Naive thymus-derived CD8-positive, alpha-beta T cell (primary cell): ENCODE measurements around the gene TMPRSS6. TPM values are rescaled to one million over a fixed set of nuclear protein-coding genes. Genes with fewer than 3 reads are reported as not detected.

ENCODE experiments used
- ATAC-seq, 2 donors: fragments of 150-1000 bp; cut with Tn5 transposase in 1 of 2; sonication (Bioruptor Pico), chemical (Tn5 transposase) in 1 of 2; 1 replicate in 1 of 2; 2 replicates in 1 of 2; pipeline ENCODE4 v1.10.0; 2021; ENCODE audit warnings: mild to moderate bottlenecking in 2 of 2, moderate library complexity in 2 of 2
- POLR2A ChIA-PET: fragments of 350-600 bp; sonication (Branson Sonifier 250); formaldehyde crosslinking; loops from one replicate; lab custom pipeline; 2021; ENCODE audit warnings: antibody characterized with exemption; lab: Charles Lee
- DNase-seq, 10 donors: peaks; one replicate each; pipeline versions ENCODE4 v3.0.0 to v3.0.0-alpha.2; 2020 to 2022
- H3K27ac Mint-ChIP-seq, 10 donors: one replicate each; pipeline ENCODE4 v1.8.0; 2020 to 2022; ENCODE audit warnings: mild to moderate bottlenecking in 10 of 10, mixed read lengths in 10 of 10, moderate library complexity in 4 of 10, inconsistent platforms in 1 of 10
- H3K27me3 Mint-ChIP-seq, 5 donors: one replicate each; pipeline ENCODE4 v1.8.0; 2021 to 2022; ENCODE audit warnings: mixed read lengths in 5 of 5
- H3K36me3 Mint-ChIP-seq, 3 donors: one replicate each; pipeline ENCODE4 v1.8.0; 2020 to 2022; ENCODE audit warnings: mixed read lengths in 3 of 3, mild to moderate bottlenecking in 2 of 3, inconsistent platforms in 1 of 3
- H3K4me1 Mint-ChIP-seq, 4 donors: one replicate each; pipeline ENCODE4 v1.8.0; 2021 to 2022; ENCODE audit warnings: mixed read lengths in 4 of 4
- H3K4me3 Mint-ChIP-seq, 10 donors: one replicate each; pipeline ENCODE4 v1.8.0; 2020 to 2022; ENCODE audit warnings: mild to moderate bottlenecking in 10 of 10, mixed read lengths in 10 of 10, moderate library complexity in 6 of 10, inconsistent platforms in 1 of 10
- H3K9me3 Mint-ChIP-seq, 9 donors: one replicate each; pipeline ENCODE4 v1.8.0; 2020 to 2022; ENCODE audit warnings: mixed read lengths in 9 of 9, mild to moderate bottlenecking in 3 of 9, inconsistent platforms in 1 of 9, moderate library complexity in 1 of 9
- polyA plus RNA-seq, 3 donors: library from polyadenylated mRNA; unstranded; fragments of 300-500 nt; fragmentation: Illumina TruSeq; gene quantifications; one replicate each; pipeline ENCODE4 v1.2.3, GENCODE V29; 2021
- total RNA-seq, 8 experiments: library from RNA in 2 of 8; stranded (reverse) in 2 of 8; gene quantifications; one replicate each; pipeline ENCODE4 v1.2.3 and lab custom pipeline; 2021 to 2026

Gene TMPRSS6
- under 1 TPM; 0.27 to 0.36 TPM for total RNA-seq
- under 1 TPM; 0.05 to 0.09 (median 0.06) TPM for polyA plus RNA-seq
- total RNA-seq (lab: John Stamatoyannopoulos, UW), result 0.14 to 0.67 (median 0.43) reads per million in 6 experiments

DNA sequence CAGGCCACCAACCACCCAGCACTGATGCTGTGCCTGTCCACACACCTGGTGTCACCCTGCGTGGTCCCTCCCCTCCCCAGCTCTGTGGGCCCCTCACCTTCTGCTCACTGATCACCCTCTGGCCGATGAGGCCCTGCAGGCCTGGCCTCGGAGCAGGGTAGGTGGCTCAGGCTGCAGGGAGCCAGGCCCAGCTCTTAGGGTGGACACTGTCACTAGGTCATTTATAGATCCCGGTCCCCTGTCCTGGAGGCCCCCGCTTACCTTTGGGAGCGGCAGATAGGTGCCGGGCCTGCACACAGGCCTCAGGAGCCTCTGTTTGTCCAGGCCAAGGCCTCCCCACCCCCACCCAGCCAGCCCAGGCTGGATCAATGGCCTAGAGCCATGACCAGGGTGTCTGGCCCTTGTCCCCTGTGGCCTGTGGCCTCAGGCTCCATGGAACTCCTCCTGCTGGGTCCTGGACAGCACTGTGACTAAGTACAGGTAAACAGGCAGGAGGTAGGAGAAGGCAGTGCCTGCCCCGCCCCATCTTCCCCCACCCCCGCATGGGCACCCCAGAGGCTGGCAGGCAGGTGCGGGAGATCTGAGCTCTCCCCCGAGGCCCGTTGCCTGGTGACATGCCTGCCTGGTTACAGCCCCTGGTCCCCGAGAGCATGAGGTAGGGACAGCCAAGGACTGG lies at the start of gene TMPRSS6:
Gene TMPRSS6 (minus strand): TSS at position 472 of the 676 bp plus-strand sequence. CDS start 6,296 bp downstream, outside the sequence.
- Mint-ChIP-seq H3K36me3 (no peaks in the 10 kb centered on the region), H3K27ac (peak within 1 kb of the TSS in 1 of 10 donors; percentile 35), H3K27me3 (no peaks in the 10 kb centered on the region), H3K4me3 (no peak within 1 kb of the TSS), H3K9me3 (no peaks in the 10 kb centered on the region), H3K4me1 (peaks cover 0 to 6% (median under 1%) of the 10 kb centered on the region in 4 donors)
- ATAC-seq (no peak), DNase-seq (no peak)
- POLR2A ChIA-PET, result no interaction called here

DNA sequence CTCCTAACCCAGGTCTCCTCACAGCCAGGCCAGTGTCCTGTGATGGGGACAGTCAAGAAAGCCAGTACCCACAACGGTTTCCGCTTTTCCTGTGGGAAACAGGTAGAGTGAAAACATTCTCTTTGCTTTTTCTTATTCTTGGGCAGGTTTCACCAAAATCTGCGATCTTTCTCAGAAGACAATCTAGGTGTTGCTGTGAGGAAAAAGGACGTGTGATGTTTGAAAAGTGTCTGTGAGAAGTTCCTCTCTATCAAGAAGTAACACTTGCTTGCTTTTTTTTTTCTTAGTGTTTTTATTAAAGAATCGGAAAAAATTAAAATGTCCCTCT lies 49.4 kb upstream of the TMPRSS6 start:
- Mint-ChIP-seq H3K27me3 (no peaks in the 10 kb centered on the region), H3K4me3 (peak overlapping the region in 1 of 10 donors; percentile 50), H3K9me3 (no peaks in the 10 kb centered on the region), H3K27ac (peak overlapping the region in 4 of 10 donors; percentile 15 to 80 (median 58)), H3K4me1 (peaks cover 19 to 67% (median 35%) of the 10 kb centered on the region in 4 donors), H3K36me3 (no peaks in the 10 kb centered on the region)
- ATAC-seq (no peak), DNase-seq (no peak)
- POLR2A ChIA-PET, result no interaction called here

DNA sequence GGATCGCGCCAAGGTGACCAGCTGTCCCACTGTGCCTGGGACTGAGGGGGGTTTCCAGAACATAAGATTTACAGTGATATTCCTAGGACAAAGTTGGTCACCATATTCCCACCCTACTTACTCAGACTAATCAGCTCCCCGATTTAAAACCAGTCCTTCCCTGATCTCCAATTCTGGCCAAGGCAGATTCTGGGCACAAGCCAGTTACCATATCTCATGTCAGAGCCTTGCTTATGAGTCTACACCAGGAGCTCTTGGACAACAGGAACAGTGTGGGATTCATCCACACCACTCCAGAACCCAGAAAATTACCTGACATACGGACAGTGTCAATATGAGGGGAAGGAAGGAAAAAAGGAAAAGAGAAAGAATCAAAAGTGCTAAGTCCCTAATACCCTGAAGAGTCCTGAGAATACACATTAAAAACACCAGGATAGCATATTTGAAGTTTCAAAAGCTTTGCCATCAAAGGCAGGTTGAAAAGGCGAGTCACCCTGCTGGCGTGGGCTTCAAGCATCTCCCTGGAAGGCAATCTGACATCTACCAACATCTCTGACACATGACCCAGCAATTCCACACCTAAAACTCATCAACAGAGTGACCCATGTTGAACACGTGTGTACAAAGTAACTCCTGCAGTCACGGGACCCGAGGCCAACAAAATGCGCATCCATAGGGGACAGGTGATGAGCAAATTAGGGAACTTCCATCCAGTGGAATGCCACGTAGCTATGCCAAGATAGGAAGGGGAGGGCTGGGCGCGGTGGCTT lies 48.2 kb upstream of the TMPRSS6 start:
- DNase-seq (peak in 1 of 10 donors; percentile 6), ATAC-seq (no peak)
- no peak overlapping the region for H3K4me3 Mint-ChIP-seq
- POLR2A ChIA-PET, result interaction anchor here (0.7 to 1.3 kb wide), 2 partner anchors 8 to 9 kb away, joined by 3 read pairs; partner anchors contain the start of gene IL2RB
- H3K27me3 Mint-ChIP-seq, result no peaks in the 10 kb centered on the region
- peak overlapping the region in 4 of 10 donors; percentile 26 to 72 (median 58) for H3K27ac Mint-ChIP-seq
- no peaks in the 10 kb centered on the region for H3K9me3 Mint-ChIP-seq
- H3K4me1 Mint-ChIP-seq, result peaks cover 16 to 54% (median 24%) of the 10 kb centered on the region in 4 donors
- H3K36me3 Mint-ChIP-seq, result no peaks in the 10 kb centered on the region

DNA sequence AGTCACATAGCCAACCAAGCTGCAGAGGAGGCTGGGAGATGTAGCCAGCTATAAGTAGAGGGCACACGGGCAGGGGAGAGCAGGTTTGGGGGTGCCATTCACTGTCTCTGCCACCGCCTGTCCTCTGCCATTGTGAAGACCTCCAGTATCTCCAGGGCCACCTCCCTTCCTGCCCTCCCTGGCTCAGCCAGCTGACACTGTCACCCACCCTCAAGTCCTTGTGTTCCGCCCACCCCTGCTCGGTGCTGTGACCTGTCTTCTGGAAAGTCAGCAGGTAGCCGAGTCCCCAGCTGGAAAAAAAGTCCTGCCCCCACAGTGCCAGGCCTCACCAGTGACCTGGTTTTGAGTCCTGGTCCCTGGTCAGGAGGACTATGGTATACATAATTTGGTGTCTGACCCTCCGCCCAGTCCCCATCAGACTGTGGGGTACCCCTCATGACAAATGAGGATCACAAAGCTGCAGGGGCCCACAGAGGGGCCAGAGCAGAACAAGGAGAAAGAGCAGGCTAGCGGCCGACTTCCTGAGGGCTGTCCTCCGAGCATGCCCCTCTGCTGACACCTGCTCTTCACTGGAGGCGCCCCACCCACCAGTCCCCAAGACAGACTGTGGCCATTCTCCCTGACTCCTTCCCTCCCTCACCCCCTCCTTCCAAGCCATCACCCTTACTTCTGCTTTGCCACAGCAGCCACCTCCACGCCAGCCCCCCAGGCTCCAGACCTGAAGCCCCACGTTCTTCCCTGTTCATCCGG lies 47.3 kb upstream of the TMPRSS6 start:
- Mint-ChIP-seq H3K4me3 (peak overlapping the region in 1 of 10 donors; percentile 22), H3K4me1 (peaks cover 12 to 47% (median 16%) of the 10 kb centered on the region in 4 donors), H3K36me3 (no peaks in the 10 kb centered on the region), H3K9me3 (no peaks in the 10 kb centered on the region), H3K27ac (peak overlapping the region in 3 of 10 donors; percentile 25 to 72 (median 58)), H3K27me3 (no peaks in the 10 kb centered on the region)
- DNase-seq (peak in 1 of 10 donors; percentile 2), ATAC-seq (no peak)
- POLR2A ChIA-PET, result interaction anchor here (1.3 kb wide), 1 partner anchor 10 kb away, joined by 3 read pairs; no protein-coding TSS in a partner anchor

DNA sequence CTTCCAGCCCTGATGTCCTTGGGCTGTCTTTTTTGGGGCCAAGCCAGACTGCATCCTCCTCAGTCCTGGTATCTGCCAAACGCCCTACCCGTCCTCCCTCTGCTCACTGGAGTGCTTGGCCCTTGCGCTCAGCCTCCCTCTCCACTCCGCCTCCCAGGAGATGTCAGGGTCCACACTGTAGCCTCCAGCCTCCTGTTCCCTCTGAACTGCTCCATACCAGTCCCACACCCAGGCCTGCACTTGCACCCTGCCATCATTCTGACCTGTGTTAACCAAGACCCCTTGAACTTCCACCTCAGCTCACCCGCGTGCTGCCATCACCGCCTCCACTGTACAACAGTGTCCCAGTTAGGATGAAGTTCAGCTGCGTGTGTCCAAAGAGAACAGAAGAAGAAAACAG lies 46.5 kb upstream of the TMPRSS6 start:
- ATAC-seq, result no peak
- no peaks in the 10 kb centered on the region for H3K36me3 Mint-ChIP-seq
- peak overlapping the region in 1 of 10 donors; percentile 34 for H3K4me3 Mint-ChIP-seq
- POLR2A ChIA-PET, result interaction anchor here (1.3 kb wide), 1 partner anchor 11 kb away, joined by 3 read pairs; no protein-coding TSS in a partner anchor
- peak in 1 of 10 donors; percentile 27 for DNase-seq
- peaks cover 0 to 6% (median 0%) of the 10 kb centered on the region in 9 donors for H3K9me3 Mint-ChIP-seq
- peak overlapping the region in 7 of 10 donors; percentile 2 to 83 (median 43) for H3K27ac Mint-ChIP-seq
- no peaks in the 10 kb centered on the region for H3K27me3 Mint-ChIP-seq
- H3K4me1 Mint-ChIP-seq, result peaks cover 14 to 49% (median 20%) of the 10 kb centered on the region in 4 donors

DNA sequence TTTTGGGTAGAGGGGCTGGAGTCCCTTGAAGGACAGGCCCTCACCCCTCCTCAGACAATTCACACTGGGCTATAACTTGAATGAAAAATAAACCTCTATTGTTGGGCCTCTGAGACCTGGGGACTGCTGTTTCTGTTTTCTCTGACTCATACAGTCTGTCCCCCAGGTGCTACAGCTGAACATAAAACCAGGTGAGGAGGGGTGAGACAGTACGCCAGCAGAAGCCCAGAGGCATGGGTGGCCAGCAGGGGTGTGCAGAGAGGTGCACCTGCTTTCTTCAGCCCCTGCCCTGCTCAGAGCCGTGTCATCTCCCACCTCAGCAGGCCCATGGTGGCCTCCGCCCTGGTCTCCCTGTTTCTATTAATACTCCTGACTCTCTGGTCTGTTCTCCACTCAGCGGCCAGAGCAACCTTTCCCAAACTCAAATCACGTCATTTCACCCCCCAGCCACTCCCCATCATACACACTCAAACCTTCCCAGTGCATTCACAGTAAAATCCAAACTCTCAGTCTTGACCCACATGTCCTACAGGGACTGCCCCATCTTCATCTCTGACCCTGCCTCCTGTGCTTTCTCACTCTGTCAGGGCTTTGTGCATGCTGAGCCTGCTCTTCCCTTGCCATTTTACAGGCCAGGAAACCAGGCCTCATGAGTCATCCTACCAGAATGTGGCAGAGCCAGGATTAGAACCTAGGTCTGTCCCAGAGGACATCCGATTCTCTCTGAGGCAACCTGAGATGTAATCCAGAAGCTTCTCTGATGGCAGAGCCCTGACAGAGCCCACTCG lies 45.6 kb upstream of the TMPRSS6 start:
- ATAC-seq (no peak), DNase-seq (peak in 1 of 10 donors; percentile 53)
- Mint-ChIP-seq H3K36me3 (no peaks in the 10 kb centered on the region), H3K4me1 (peaks cover 20 to 51% (median 27%) of the 10 kb centered on the region in 4 donors), H3K9me3 (peaks cover 0 to 10% (median 0%) of the 10 kb centered on the region in 9 donors), H3K4me3 (no peak overlapping the region), H3K27ac (peak overlapping the region in 6 of 10 donors; percentile 34 to 83 (median 53)), H3K27me3 (no peaks in the 10 kb centered on the region)
- POLR2A ChIA-PET, result interaction anchor here (0.6 kb wide), 1 partner anchor 362 kb away, joined by 3 read pairs; no protein-coding TSS in a partner anchor

DNA sequence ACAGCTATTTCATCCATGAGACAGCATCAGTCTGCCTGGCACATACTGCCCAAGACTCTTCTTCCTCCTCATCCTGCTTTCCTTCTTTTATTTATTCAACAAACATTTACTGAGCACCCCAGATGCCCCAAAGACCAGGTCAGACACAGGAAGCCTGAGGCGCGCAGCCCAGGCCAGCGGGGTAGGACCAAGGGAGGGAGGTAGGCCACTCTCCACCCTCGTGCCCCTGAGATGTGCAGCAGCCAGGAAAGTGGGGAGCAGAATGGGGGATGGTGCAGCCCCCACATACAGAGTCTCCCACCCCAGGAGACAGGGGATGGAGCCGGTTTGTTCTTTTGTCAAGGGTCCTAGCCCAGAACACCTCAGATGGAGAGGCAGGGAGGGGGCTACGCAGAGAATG lies 44.4 kb upstream of the TMPRSS6 start:
- H3K27ac Mint-ChIP-seq, result peak overlapping the region in 1 of 10 donors; percentile 39

DNA sequence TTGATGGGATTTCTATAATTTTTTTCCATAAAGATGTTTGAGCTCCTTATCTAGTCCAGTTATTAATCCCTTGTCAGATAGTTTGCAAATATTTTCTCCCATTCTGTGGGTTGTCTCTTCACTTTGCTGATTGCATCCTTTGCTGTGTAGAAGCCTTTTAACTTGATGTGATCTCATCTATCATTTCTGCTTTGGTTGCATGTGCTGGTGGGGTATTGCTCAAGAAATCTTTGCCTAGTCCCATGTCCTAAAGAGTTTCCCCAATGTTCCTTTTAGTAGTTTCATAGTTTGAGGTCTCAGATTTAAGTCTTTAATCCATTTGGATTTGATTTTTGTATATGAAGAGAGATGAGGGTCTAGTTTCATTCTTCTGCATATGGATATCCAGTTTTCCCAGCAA lies 41.9 kb upstream of the TMPRSS6 start:
- no peak for ATAC-seq
- Mint-ChIP-seq H3K36me3 (peaks cover 0 to 4% (median 0%) of the 10 kb centered on the region in 3 donors), H3K4me3 (peak overlapping the region in 4 of 10 donors; percentile 0 to 90 (median 28)), H3K27me3 (no peaks in the 10 kb centered on the region), H3K27ac (peak overlapping the region; percentile 5 to 99 (median 98)), H3K4me1 (peaks cover 36 to 54% (median 48%) of the 10 kb centered on the region in 4 donors), H3K9me3 (peaks cover 0 to 10% (median 0%) of the 10 kb centered on the region in 9 donors)
- no peak for DNase-seq
- POLR2A ChIA-PET, result interaction anchor here (1.9 to 7.5 kb wide), 2 partner anchors 11 to 27 kb away, joined by 5 to 104 read pairs; no protein-coding TSS in a partner anchor

More for the DNA sequence above, 44.4 kb upstream of the TMPRSS6 start:
- Mint-ChIP-seq H3K4me1 (peaks cover 27 to 46% (median 37%) of the 10 kb centered on the region in 4 donors), H3K27me3 (no peaks in the 10 kb centered on the region), H3K9me3 (peaks cover 0 to 10% (median 0%) of the 10 kb centered on the region in 9 donors), H3K36me3 (no peaks in the 10 kb centered on the region), H3K4me3 (no peak overlapping the region)
- DNase-seq (peak in 1 of 10 donors; percentile 11), ATAC-seq (no peak)
- POLR2A ChIA-PET, result interaction anchor here (0.6 to 7.5 kb wide), 3 partner anchors 24 to 702 kb away, joined by 3 to 104 read pairs (median 4); no protein-coding TSS in a partner anchor

DNA sequence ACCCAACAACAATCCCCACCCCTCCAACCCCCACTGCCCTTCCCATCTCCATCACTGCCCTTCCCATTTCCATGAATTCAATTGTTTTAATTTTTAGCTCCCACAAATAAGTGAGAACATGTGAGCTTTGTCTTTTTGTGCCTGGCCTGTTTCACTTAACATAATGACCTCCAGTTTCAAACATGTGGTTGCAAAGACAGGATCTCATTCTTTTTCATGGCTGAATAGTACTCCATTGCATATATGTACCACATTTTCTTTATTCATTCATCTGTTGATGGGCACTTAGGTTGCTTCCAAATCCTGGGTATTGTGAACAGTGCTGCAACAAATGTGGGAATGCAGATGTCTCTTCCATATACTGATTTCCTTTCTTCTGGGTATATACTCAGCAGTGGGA lies 41.2 kb upstream of the TMPRSS6 start:
- peaks cover 38 to 61% (median 53%) of the 10 kb centered on the region in 4 donors for H3K4me1 Mint-ChIP-seq
- H3K9me3 Mint-ChIP-seq, result peaks cover 0 to 10% (median 0%) of the 10 kb centered on the region in 9 donors
- peak overlapping the region; percentile 96 to 99 (median 98) for H3K27ac Mint-ChIP-seq
- no peaks in the 10 kb centered on the region for H3K27me3 Mint-ChIP-seq
- no peak for ATAC-seq
- peak overlapping the region in 7 of 10 donors; percentile 9 to 91 (median 27) for H3K4me3 Mint-ChIP-seq
- POLR2A ChIA-PET, result interaction anchor here (1.4 to 7.5 kb wide), 8 partner anchors 11 to 100 kb away, joined by 3 to 104 read pairs (median 8); no protein-coding TSS in a partner anchor
- no peak for DNase-seq
- H3K36me3 Mint-ChIP-seq, result peaks cover 0 to 5% (median 0%) of the 10 kb centered on the region in 3 donors

DNA sequence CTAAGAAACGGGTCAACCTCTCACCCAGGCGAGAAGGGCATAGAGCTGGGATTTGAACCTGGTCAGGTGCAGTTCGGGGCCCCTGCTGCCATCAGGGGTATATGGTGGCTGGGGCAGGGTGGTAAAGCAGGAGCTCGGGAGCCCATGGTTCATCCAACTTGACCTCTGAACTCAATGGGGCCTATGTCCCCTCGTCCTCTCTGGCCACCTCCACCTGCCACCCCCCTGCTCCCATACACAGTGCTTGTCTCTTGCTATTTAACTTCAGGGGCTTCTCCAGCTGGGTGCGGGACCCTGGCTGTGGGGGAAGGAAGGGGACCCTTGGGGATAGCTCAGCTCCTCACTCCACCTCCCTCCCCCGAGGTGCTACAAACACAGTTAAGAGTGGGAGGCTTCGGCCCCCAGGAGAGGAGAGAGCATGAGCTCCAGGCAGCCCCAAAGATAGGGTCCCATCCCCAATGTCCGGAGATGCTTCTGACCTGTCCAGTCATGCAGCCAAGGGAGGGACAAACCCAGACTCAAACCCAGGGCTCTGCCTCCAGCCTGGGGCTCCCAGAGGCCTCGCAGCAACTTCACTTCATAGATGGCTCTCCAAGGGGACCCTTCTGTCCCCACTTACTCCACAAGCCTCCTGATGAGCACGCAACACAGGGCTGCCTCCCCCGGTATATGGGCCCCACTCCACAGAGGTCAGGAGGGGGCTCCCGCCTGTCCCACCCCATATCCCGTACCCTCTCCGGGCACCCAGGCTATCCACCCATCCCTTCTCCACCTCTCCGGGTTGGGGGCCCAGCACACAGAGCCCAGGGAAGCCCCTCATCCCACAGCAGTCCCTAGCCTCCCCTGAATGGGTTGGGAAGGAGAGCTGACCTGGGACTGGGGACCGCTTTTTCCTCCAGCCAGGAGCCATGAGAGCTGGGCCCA lies 39.5 kb upstream of the TMPRSS6 start:
- H3K9me3 Mint-ChIP-seq, result peaks cover 0 to 10% (median 0%) of the 10 kb centered on the region in 9 donors
- peaks cover 40 to 78% (median 65%) of the 10 kb centered on the region in 4 donors for H3K4me1 Mint-ChIP-seq
- H3K27ac Mint-ChIP-seq, result peak overlapping the region; percentile 96 to 99 (median 98)
- H3K27me3 Mint-ChIP-seq, result no peaks in the 10 kb centered on the region
- POLR2A ChIA-PET, result interaction anchor here (0.7 to 7.5 kb wide), 27 partner anchors 8 to 789 kb away, joined by 3 to 104 read pairs (median 5); partner anchors contain the start of genes MFNG and RAC2
- peak in 1 of 10 donors; percentile 51 for DNase-seq
- peak in 1 of 2 donors; percentile 17 for ATAC-seq
- H3K36me3 Mint-ChIP-seq, result peaks cover 0 to 16% (median 2%) of the 10 kb centered on the region in 3 donors
- peak overlapping the region; percentile 89 to 94 (median 90) for H3K4me3 Mint-ChIP-seq
